Right ventricle myocardium superior (tissue), 1 donor: ENCODE data around the gene CCDC88C. TPM values are rescaled to one million over a fixed set of nuclear protein-coding genes. Genes with fewer than 3 reads are reported as not detected.

Experiments
- ATAC-seq: fragments of 200-7000 bp; cut with Tn5 transposase; one replicate; pipeline ENCODE4 v1.9.1; 2020; ENCODE audit warnings: mild to moderate bottlenecking; ENCODE audit not compliant: poor library complexity
- DNase-seq: peaks from one replicate; pipeline ENCODE4 v3.0.0-alpha.2; 2020
- intact Hi-C: fragments of 100-400 bp; cut with DNase I; formaldehyde crosslinking; loops from one replicate; pipeline ENCODE4 v1.11.2; 2022
- total RNA-seq: library from RNA; stranded (reverse); fragmentation: NEBNext Ultra II Directional; extraction: Animal tissue kit (Norgen Biotek cat#: 25700); gene quantifications from one replicate; pipeline ENCODE4 v1.2.1, GENCODE V29; 2021
- donor health status: DM: no; HTN: yes; CAD: no; lungs with severe emphysema.

The CCDC88C gene
- total RNA-seq, 1 donor from 2014 or later = 2.9 TPM

DNA sequence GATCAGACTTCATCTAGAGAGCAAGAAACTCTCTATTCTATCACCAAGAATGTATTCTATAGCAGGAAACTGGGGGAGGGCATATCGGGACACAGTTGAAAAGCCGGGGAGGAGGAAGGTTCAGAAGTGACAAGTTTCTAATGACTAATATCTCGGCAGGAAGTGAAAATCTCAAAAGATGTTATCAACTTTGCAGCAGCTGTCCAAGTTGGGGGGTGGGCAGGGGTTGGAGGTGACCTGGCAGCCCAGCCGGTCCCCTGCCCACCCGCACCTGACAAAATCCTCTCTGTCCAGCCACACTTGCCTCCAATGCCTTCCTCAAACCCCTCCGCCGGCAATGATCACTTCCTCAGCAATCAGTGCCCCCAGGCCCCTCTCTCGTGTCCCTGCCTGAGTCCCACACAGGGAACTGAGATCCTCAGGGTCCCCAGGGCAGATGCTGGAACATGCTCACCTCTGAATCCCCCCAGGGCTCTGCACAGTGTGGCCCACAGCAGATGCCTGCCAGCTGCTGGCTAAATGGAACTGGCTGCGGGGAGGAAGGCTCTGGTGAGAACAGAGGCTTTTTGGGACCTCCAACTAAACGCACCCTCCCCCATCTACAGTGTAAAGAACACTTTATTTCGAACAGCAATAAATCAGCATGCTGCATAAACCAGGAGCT is 43.9 kb downstream of the CCDC88C start:
- ATAC-seq = no peak
- intact Hi-C loops = no loop called here
- DNase-seq = no peak

DNA sequence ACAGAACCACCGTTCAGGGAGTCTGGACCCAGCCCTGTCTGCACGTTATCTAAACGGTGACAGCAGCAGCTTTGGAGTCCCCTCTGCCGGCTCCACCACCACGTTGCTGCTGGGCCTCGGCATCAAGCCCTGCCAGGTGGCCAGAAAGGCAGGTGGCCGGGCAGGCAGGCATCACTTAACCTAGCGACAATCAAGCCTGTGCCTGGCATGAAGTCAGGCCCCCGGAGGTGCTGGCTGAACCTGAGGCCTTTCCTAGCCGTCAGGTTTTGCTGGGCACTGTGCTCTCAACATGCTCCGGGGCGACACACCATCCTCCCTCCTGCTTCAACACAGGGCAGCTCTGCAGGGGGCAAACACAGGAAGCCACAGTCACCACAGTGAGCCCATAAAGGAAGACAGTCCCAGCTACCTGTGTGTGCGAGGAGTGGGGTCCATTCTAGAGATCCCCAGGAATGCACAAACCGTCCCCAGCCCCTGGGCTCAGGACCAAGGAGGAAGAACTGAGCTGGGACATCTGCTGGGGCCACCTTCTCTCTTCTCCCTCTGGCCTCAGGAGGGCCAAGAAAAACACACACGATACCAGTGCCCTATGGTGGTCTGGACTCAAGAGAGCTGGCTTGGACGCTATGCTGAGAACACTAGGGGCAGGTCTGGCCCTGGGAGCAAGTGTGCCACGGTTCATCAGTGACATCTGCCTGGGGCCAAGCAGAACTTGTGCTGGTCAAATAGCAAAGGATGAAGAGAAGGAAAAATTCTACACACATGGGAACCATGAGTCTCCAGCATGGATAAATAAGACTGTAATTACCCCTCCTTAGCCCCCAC is 44.7 kb downstream of the CCDC88C start:
- DNase-seq = no peak
- intact Hi-C loops = no loop called here
- no peak for ATAC-seq

DNA sequence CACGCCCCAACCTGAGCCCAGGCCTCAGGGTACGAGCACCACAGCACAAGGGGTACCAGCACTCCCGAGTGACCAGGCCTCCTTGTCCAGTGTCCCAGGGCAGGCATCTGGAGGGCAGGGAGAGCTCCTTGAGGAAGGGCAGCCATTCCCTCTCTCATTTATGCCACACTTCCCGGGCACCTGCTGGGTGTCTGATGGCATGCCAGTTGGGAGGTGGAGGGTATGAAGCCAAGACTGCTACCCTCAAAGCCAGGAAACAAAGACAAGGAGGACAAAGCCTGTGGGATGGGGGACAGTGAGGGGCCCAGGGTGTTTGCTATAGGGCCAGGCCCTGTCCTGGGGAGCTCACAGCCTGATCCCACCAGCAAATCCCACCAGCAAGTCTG is 45.6 kb downstream of the CCDC88C start:
- DNase-seq (no peak), ATAC-seq (no peak)
- intact Hi-C loops = no loop called here

DNA sequence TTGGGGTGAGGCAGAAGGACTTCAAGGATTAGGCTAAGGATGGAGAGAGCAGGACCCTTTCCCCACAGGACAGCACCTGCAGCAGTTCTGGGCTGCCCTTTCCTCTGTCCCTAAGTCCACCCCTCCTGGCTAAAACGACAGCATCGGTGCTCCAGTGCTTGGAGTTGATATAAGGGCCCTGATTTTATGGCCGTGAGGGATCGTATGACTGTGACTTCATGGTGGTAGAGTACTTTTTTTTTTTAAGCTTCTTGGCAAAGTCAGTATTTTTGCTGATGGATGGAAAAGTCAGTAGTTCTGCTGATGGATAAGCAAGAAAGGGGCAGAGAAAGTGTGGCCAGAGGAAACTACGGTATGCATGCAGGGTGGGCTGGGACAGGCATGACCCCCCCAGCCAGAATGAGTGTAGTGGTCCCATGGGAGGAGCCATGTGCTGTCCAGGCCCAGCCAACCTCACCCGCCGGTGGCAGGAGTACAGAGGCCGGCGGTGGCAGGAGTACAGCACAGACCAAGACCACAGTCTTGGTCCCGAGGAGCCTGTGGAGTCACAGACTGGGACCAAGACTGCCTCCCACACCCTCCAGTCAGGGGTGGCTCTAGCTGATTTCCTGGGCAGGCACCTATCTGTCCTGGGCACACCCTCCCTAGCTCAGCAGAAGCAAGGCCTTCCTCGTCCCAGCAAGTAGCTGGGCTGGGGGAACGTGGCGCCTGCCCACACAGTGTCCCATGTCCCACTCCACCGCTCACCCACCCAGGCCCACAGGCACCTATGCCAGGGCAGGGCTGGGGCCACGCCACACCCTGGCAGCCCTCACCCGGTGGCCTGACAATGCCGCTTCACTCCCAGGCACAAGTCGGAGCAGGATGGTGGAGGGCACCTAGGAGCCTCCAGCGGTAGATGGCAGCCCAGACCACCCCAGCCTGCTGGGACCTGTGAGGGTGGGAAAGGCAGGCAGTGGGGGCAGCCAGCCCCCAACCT is 46.3 kb downstream of the CCDC88C start:
- DNase-seq = no peak
- intact Hi-C loops = no loop called here
- no peak for ATAC-seq

DNA sequence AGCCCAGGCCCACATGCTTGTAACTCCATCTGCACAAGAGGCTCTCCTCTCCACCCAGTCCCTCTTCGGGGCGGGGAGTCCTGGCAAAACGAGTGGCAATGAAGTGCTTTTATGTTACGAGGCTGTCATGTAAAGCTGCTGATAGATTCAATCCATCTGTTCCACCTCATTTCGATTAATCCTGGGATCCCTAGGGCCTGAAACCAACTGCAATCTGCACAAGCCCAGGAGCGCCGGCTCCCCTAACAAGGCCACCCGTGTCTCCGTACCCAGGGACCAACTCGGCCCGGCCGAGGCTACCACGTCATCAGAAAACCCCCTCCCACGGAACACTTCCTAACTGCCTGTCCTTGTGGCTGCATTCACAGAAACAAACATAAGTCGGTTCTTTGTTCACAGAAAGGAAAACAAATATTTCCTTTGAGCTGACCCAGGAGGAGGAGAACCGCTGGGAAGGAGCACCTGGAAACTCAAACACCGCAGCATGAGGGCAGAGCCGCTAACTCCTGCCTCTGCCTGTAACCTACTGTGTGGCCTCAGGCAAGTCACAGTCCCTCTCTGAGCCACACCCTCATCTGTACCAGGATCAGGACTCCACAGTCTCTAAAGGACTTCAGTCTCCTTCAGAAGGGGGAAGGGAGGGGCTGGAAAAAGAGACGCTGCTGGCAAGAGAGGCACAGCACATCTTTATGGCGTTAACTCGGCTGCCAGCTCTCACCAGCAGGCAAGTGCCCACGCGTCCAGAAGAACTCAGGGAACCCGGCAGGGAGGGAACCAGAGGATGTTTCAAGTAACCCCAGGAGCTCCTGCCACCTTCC is 47.8 kb downstream of the CCDC88C start:
- DNase-seq = no peak
- intact Hi-C loops = no loop called here
- ATAC-seq = no peak

DNA sequence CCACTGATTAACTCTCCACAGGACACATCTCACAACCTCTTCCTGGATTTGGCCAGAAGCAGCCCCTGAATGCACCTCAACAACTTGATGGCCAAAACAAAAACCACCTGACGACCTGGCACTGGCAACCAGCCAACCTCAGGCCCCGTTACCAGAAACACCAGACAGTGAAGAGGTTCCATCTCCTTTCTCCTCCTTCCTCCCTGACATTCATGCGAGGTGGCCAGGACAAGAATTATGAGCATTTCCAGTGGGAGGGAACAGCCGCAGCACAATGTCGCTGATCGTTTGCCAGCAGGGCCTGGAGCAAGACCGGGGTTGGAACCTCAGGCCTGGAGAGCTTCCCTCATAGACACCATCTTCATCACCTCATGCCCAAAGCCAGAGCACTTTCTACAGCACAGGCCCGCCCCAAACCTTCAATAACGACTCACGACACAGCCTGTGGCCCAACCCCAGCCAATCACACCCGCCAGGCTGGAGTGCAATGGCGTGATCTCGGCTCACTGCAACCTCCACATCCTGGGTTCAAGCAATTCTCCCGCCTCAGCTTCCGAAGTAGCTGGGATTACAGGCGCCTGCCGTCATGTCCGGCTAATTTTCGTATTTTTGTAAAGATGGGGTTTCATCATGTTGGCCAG is 48.7 kb downstream of the CCDC88C start:
- no peak for ATAC-seq
- no peak for DNase-seq
- intact Hi-C loops = no loop called here

DNA sequence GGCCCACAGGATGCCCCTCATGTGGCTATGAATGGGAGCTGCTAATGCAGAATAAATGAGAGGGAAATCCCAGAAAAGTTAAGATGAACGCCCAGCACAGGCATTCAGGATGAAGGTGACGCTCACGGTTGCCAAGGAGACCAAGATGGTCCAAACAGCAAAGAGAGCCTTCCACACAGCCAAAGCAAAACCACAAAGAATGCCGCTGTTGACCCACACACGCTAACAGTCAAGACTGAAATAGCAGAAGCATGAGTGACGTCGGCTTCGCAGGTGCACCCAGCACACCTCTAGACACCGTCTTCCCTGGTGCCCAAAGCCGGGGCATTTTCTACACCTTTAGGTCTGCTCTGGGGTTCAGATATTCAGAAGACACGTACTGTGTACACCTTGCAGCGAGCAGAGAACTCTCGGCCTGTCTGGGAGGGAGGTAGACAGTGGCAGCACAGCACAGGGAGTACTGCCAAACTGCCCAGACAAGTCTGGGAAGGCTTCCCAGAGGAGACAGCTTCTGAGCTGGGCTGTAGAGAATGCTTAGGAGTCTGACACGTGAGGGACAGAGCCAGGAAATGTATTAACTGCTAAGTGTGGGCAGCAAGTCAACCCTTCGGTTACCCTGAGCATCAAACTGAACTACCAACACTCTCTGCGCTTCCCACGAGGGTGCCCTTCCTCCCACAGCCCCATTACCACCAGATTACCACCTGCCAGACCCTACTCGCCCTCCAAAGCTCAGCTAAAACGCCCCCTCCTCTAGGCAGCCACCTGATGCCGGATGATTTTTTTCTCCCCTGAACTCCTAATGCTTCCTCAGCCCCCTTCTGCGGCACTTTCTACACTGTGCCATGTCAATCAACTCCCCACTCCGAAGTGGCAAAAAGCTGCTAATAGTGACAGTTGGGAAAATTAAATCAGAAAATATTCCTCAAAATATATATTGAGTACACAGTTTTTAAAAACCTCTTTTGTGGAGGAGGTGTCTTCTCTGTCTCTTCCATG is 50.1 kb downstream of the CCDC88C start:
- DNase-seq (no peak), ATAC-seq (no peak)
- intact Hi-C loops = no loop called here

DNA sequence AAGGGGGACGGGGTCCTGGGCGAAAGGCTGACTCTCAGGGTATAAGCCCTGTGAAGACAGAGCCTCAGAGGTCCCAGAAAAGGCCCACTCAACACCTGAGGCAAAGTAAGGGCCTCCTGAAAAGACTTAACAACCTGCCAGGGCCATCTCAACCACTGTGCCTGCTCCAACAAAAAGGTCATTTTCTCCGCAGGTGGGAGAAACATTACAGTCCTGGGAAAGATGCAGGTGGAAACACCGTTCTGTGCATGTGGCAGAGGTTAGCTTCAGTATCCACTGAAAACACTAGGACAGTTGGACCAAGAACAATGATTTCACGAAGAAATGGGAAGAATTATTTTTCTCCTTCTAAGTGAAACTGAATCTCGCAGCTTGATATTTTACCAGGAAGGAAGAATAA is 50.9 kb downstream of the CCDC88C start:
- ATAC-seq (no peak), DNase-seq (no peak)
- intact Hi-C loops = no loop called here

DNA sequence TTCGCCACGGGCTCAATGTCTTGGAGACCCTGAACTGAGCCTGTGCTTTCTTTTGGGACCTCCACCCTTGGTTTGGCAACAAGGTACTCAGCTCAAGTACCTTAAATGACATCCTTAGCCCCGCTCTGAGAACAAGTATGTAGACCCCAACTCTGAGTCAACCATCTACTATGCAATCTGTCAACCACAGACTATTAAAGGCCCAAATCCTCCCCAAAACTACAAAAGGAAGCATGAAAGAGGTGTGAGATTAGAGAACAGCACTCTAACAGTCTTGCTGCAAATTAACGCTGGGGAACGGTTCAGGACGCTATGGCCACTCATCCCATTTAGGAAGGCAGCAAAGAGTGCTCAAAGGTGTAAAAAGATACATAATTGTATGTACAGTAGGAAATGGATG is 52.1 kb downstream of the CCDC88C start:
- intact Hi-C loops = no loop called here
- DNase-seq (no peak), ATAC-seq (no peak)

DNA sequence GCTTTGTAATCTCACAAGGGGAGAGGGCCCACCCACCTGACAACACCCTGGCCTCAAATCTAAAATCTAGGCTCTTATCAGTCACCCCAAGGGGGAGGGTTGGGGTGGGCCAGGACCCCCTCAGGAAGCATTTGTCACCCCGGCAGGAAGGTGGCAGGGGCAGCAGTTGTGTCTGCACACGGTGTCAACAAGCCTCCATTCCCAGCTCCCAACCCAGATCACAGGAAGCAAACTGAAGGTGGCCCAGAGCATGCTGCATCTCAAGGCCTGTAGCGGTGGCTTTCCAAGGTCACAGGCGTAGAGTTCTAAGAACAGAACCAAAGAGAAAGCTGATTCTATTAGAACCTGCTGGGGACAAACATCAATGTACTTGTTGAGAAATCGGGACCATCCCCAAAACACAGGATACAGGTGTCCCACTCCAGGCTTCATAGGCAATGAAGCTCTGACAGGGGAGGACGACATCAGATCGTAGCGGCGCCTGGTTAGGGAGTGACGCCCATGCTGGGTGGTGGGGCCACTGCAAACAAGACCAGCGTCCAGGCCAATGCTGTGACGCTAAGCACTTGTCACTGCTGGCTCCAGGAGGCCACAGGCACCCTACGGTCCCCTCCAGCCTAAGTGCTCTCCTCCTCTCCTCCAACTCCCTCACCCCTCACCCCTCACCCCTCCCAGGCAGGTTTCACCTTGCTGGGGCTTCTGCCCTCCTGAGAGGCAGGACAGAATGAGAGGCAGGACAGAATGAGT is 52.9 kb downstream of the CCDC88C start:
- DNase-seq (no peak), ATAC-seq (no peak)
- intact Hi-C loops = no loop called here

DNA sequence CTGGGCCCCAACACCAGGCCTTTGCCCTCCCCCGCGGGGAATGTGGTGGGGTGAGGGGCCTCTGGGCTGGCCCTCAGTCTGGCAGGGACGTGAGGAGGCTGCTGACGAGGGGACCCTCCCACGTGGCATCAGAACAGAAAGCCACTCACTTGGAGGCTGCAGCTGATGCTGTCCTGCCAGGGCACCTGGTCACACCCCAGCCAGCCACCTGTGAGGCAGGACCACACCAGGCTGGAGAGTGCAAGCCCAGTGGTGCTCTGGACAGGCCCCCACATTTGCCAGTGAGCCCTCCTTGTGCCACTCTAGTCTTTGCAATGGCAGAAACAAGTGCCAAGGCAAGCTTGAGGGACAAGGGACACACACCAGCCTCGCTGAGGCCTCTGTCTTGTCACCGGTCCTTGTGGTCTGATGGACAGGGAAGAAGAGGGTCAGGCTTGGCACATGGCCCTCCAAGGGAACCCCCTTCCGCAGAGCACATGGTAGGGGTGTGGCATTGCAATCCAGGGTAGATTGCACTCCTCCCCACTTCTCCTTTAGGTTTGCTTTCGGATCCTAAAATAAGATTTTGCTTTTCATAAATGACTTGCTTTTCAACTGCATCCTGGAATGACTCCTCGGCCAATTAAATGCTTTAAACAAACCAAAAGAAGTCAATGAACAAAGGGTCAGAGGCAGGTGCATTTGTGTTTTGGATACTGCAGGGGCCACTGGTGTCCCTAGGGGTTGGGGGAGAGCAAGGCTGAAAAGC is 53.7 kb downstream of the CCDC88C start:
- ATAC-seq (peak; percentile 53), DNase-seq (no peak)
- intact Hi-C loops = no loop called here

DNA sequence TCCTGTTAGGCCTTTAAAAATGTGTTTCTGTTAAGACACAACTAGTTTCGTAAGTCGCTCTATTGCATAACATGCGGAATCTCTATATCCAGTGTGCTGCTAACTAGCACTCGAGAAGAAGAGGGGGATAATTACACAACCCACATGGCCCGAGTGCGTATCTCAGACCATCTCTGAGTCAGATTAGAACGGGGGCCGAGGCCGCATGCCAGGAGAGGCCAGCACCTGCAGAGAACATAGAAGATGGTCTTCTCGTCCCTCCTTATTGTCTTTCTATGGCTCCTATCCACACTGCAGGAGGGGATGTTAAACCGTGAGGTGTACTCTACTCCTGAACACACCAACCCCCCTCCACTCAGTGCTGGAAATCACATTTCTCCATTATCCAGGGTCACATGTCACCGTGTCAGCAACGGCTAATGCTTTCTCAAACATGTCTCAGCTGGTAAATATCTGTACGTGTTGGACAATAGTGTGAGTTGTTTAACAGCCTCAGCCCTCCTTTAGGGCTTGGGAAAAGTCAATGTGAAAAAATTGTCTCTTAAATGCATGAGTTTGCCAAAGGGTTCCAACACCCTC is 56.3 kb downstream of the CCDC88C start:
- intact Hi-C loops = no loop called here
- ATAC-seq = peak; percentile 52

DNA sequence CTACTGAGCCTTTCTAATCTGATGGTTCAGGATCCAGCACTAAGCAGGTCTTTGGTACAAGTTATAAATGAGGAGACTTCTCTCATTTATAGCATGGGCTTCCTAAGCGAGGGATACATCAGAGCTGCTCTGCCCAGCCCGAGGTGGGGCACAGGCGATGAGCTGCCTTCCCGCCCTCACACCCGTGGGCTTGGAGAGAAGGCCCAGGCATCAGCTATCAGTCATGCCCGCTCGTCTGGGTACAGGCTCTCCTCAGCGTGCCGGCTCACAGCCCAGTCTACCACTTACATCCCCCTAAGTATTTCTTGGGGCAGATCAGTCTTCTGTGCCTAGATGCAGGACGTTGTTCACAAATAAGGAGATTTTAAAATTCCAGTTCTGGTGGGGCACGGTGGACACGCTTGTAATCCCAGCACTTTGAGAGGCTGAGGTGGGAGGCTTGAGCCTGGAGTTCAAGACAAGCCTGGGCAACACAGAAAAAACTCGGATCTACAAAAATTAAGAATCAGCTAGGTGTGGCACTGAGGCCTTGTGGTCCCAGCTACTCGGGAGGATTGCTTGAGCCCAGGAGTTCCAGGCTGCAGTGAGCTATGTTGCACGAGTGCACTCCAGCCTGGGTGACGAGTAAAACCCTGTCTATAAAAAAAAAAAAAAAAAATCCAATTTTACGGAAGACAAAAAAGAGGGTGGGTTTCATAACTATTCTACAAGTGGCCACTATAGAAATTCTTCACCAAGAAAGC is 57.0 kb downstream of the CCDC88C start:
- intact Hi-C loops = no loop called here
- no peak for DNase-seq
- no peak for ATAC-seq

More for the DNA sequence above, 56.3 kb downstream of the CCDC88C start:
- no peak for DNase-seq

DNA sequence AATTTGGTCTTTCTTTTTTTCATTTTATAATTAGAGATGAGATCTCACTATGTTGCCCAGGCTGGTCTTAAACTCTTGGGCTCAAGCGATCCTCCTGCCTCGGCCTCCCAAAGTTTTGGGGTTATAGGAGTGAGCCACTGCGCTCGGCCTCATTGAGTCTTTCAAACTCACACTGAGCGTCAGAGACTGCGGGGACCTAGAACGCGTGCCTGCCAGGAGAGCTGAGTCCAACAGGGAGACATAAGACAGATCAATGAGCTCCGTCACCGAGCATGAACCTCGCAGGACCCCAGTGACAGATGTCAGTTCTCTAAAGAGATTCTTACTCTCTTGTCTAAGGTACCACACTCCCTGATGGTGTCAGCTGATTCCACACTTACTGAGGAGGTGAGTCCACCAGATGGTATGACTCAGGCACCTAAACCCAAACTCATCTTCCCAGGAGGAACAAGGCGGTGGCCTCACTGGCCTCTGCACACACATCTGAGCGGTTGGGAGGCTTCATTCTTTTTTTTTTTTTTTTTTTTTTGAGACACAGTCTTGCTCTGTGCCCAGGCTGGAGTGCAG is 58.9 kb downstream of the CCDC88C start:
- ATAC-seq (no peak), DNase-seq (no peak)
- intact Hi-C loops = no loop called here
